Common myeloid progenitor, CD34-positive (primary cell): ENCODE data around the gene PLOD1.

Experiments
- CTCF ChIA-PET: fragments of 350-600 bp; sonication (Branson Sonifier 250); formaldehyde crosslinking; loops from one replicate; lab custom pipeline; 2021; ENCODE audit warnings: antibody characterized with exemption; lab: Charles Lee
- POLR2A ChIA-PET: fragments of 350-600 bp; sonication (Branson Sonifier 250); formaldehyde crosslinking; loops from one replicate; lab custom pipeline; 2021; ENCODE audit warnings: antibody characterized with exemption; lab: Charles Lee
- DNase-seq, 3 donors: peaks; one replicate each; pipeline versions ENCODE4 v3.0.0 to v3.0.0-alpha.2; 2013
- H3K27ac ChIP-seq, 2 experiments: 1 replicate in 1 of 2; 2 replicates in 1 of 2; pipeline ENCODE4 v1.7.0; 2013; ENCODE audit warnings: inconsistent platforms in 2 of 2, low read length in 2 of 2, mild to moderate bottlenecking in 2 of 2, low read depth in 1 of 2, moderate library complexity in 1 of 2; ENCODE audit not compliant: severe bottlenecking in 2 of 2, insufficient read depth in 1 of 2, poor library complexity in 1 of 2
- H3K27me3 ChIP-seq, 5 experiments: replicated peaks in 2 of 5; 1 replicate in 3 of 5; 2 replicates in 2 of 5; pipeline versions ENCODE4 v1.6.1 to v1.7.0; 2013; ENCODE audit warnings: low read length in 4 of 5, mild to moderate bottlenecking in 2 of 5, moderate library complexity in 2 of 5, inconsistent platforms in 1 of 5; ENCODE audit not compliant: insufficient read depth in 5 of 5, control insufficient read depth in 4 of 5
- H3K36me3 ChIP-seq, 4 experiments: 1 replicate in 2 of 4; 2 replicates in 2 of 4; pipeline versions ENCODE4 v1.6.1 to v1.7.0; 2013; ENCODE audit warnings: low read length in 3 of 4, control low read depth in 1 of 4, mild to moderate bottlenecking in 1 of 4; ENCODE audit not compliant: control insufficient read depth in 4 of 4, insufficient read depth in 4 of 4
- H3K4me1 ChIP-seq, 4 experiments: 1 replicate in 3 of 4; 2 replicates in 1 of 4; pipeline versions ENCODE4 v1.6.1 to v1.7.1; 2013; ENCODE audit warnings: low read length in 3 of 4, mild to moderate bottlenecking in 3 of 4, control low read depth in 1 of 4, inconsistent platforms in 1 of 4, moderate library complexity in 1 of 4; ENCODE audit not compliant: control insufficient read depth in 4 of 4, insufficient read depth in 4 of 4; ENCODE audit errors: control extremely low read depth in 1 of 4
- H3K4me3 ChIP-seq, 7 experiments: 1 replicate in 4 of 7; 2 replicates in 3 of 7; pipeline versions ENCODE4 v1.5.1 to v1.7.0; 2013; ENCODE audit warnings: mild to moderate bottlenecking in 7 of 7, low read length in 6 of 7, moderate library complexity in 6 of 7, inconsistent platforms in 2 of 7, low read depth in 2 of 7, control low read depth in 1 of 7; ENCODE audit not compliant: insufficient read depth in 4 of 7, control insufficient read depth in 1 of 7; ENCODE audit errors: extremely low read depth in 1 of 7
- H3K9me3 ChIP-seq, 5 experiments: 1 replicate in 4 of 5; 2 replicates in 1 of 5; pipeline versions ENCODE4 v1.6.1 to v1.7.1; 2013; ENCODE audit warnings: low read length in 4 of 5, mild to moderate bottlenecking in 2 of 5, inconsistent platforms in 1 of 5, low read depth in 1 of 5, moderate library complexity in 1 of 5; ENCODE audit not compliant: control insufficient read depth in 4 of 5, insufficient read depth in 2 of 5; ENCODE audit errors: control extremely low read depth in 1 of 5
- WGBS: methylation state at CpG from one replicate; pipeline ENCODE4 v1.1.5; 2013; ENCODE audit not compliant: insufficient coverage; 5-methylcytosine and 5-hydroxymethylcytosine counted together

PLOD1 gene

DNA sequence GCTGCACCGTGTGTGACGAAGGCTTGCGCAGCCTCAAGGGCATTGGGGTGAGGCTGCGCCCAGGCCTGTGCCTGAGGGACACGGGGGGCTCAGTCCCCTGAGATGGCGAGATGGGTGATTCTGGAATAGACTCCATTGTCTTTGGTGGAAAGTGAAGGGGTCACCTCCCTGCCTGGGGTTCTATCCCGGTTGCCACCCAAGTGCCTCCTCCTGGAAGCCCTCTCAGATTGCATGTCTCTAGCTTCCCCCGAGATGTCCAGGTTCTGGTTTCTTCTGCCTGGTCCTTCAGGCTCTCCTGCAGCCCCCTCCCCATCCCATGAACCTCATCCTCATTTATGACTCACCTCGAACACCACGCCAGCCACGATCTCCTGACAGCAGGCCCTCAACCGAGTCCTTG lies 23.4 kb downstream of the PLOD1 start:
- Histone ChIP-seq H3K36me3 (peaks cover 0 to 33% (median 10%) of the 10 kb centered on the region in 4 experiments), H3K27ac (no peak overlapping the region), H3K4me3 (no peak overlapping the region), H3K27me3 (no peaks in the 10 kb centered on the region), H3K4me1 (peaks cover 8 to 15% (median 10%) of the 10 kb centered on the region in 4 experiments), H3K9me3 (no peaks in the 10 kb centered on the region)
- no peak for DNase-seq
- WGBS = 94% methylated on average over 12 of the region's 12 CpGs
- POLR2A ChIA-PET = no interaction called here
- CTCF ChIA-PET = no interaction called here

DNA sequence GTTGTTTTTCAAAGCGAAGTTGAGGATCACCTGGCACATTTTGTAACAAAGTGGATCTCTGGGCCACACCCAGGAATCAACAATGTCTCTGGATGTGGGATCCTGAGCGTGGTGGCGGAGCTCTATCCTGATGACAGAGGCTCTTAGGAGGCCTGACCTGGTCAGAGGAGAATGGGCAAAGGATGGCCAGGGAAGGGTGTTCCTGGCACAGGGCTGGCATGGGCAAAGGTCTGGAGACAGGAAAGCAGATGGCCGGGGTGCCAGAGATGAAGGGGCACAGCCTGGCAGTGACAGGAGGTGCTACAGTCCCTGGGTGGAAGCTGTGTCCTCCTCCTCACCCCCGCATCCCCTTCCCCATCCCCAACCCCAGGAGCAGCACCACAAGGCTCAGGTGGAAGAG lies 25.8 kb downstream of the PLOD1 start:
- no peak overlapping the region for H3K27ac ChIP-seq
- peaks cover 8 to 15% (median 10%) of the 10 kb centered on the region in 4 experiments for H3K4me1 ChIP-seq
- CTCF ChIA-PET = no interaction called here
- no peak for DNase-seq
- WGBS = 96% methylated on average over 5 of the region's 5 CpGs
- no peaks in the 10 kb centered on the region for H3K9me3 ChIP-seq
- no peaks in the 10 kb centered on the region for H3K27me3 ChIP-seq
- H3K4me3 ChIP-seq = no peak overlapping the region
- POLR2A ChIA-PET = no interaction called here
- peaks cover 0 to 45% (median 19%) of the 10 kb centered on the region in 4 experiments for H3K36me3 ChIP-seq

DNA sequence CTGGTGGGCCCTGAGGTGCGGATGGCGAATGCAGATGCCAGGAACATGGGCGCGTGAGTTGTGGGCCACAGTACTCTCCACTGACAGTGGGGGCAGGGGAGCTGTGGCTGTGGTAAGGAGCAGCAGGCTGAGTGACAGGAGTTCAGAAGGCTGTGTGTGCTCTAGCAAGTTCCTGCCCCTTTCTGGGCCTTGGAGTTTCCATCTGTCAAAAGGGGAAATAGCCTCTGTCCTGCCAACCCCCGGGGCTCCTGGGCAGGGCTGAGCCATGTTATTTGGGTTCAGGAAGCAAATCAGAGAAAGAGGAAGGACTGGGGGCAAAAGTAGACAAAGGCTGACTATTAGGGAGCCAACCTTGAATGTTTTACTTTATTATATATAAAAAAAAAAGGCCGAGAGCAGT lies 26.2 kb downstream of the PLOD1 start:
- peak in 2 of 3 donors; percentile 41 to 52 for DNase-seq
- 78% methylated on average over 5 of the region's 6 CpGs for WGBS
- H3K4me3 ChIP-seq = no peak overlapping the region
- H3K36me3 ChIP-seq = peaks cover 0 to 47% (median 21%) of the 10 kb centered on the region in 4 experiments
- H3K27me3 ChIP-seq = no peaks in the 10 kb centered on the region
- ChIA-PET POLR2A (no interaction called here), CTCF (interaction anchor here (1.1 to 1.3 kb wide), 2 partner anchors 22 to 30 kb away, joined by 3 to 5 read pairs; no protein-coding TSS in a partner anchor)
- no peak overlapping the region for H3K27ac ChIP-seq
- peaks cover 8 to 15% (median 10%) of the 10 kb centered on the region in 4 experiments for H3K4me1 ChIP-seq
- H3K9me3 ChIP-seq = no peaks in the 10 kb centered on the region

DNA sequence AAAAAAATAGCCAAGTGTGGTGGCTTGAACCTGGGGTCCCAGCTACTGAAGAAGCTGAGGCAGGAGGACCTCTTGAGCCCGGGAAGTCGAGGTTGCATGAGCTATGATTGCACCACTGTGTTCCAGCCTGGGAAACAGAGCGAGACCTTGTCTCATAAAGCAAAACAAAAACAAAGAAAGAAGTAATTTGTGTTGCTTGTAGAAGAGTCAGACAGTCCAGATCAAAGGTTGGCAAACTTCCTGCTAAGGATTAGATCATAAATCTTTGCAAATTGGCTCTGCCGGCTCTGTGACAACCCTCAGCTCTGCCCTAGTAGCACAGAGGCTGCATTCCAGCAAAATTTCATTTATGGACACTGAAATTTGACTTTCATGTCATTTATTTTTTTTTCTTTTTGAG lies 26.7 kb downstream of the PLOD1 start:
- no peak overlapping the region for H3K27ac ChIP-seq
- H3K9me3 ChIP-seq = no peaks in the 10 kb centered on the region
- peak in 2 of 3 donors; percentile 27 to 39 for DNase-seq
- H3K36me3 ChIP-seq = peaks cover 2 to 52% (median 23%) of the 10 kb centered on the region in 4 experiments
- CTCF ChIA-PET = interaction anchor here (1.1 to 1.3 kb wide), 2 partner anchors 21 to 31 kb away, joined by 3 to 5 read pairs; no protein-coding TSS in a partner anchor
- WGBS = 43% methylated on average over 3 of the region's 4 CpGs
- peaks cover 8 to 15% (median 10%) of the 10 kb centered on the region in 4 experiments for H3K4me1 ChIP-seq
- POLR2A ChIA-PET = no interaction called here
- no peak overlapping the region for H3K4me3 ChIP-seq
- H3K27me3 ChIP-seq = no peaks in the 10 kb centered on the region

DNA sequence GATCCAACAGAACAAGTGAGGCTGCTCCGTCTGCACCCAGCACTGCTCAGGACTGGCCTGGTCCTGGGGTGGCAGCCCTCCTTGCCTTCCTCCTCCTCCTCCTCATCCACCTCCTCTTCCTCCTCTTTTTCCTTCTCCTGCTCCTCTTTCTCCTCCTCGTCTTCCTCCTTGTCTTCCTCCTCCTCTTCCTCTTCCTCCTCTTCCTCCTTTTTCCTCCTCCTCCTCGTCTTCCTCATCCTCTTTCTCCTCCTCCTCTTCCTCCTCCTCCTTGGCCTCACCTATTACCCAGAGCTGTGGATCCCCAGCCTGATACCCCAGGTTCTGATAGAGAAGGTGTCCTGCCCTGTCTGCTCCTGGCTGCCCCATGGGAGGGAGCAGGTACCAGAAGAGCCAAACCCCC lies 29.1 kb downstream of the PLOD1 start:
- CTCF ChIA-PET = interaction anchor here (0.9 kb wide), 1 partner anchor 17 kb away, joined by 3 read pairs; no protein-coding TSS in a partner anchor
- peaks cover 2 to 40% (median 18%) of the 10 kb centered on the region in 4 experiments for H3K36me3 ChIP-seq
- H3K9me3 ChIP-seq = no peaks in the 10 kb centered on the region
- no peak overlapping the region for H3K27ac ChIP-seq
- 94% methylated on average over 3 of the region's 3 CpGs for WGBS
- no peaks in the 10 kb centered on the region for H3K27me3 ChIP-seq
- POLR2A ChIA-PET = no interaction called here
- no peak for DNase-seq
- peaks cover 8 to 15% (median 10%) of the 10 kb centered on the region in 4 experiments for H3K4me1 ChIP-seq
- H3K4me3 ChIP-seq = no peak overlapping the region

DNA sequence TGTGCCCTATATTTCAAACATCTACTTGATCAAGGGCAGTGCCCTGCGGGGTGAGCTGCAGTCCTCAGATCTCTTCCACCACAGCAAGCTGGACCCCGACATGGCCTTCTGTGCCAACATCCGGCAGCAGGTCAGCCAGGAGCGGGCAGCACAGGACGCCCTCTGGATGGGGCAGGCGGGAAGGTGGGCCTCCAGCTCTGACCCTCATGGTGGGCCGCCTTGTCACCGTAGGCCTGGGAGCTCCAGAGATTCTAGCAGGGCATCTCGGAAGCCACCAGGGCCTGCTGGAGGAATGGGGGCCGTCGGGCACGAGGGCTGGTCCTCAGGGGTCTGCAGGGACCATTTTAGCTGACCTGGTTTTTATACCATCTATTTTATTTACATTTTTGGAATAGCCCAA lies 30.1 kb downstream of the PLOD1 start:
- CTCF ChIA-PET = no interaction called here
- POLR2A ChIA-PET = interaction anchor here (0.6 kb wide), 1 partner anchor 54 kb away, joined by 7 read pairs; no protein-coding TSS in a partner anchor
- no peaks in the 10 kb centered on the region for H3K9me3 ChIP-seq
- peaks cover 2 to 38% (median 17%) of the 10 kb centered on the region in 4 experiments for H3K36me3 ChIP-seq
- no peak overlapping the region for H3K27ac ChIP-seq
- peaks cover 8 to 15% (median 10%) of the 10 kb centered on the region in 4 experiments for H3K4me1 ChIP-seq
- no peak for DNase-seq
- 98% methylated on average over 12 of the region's 12 CpGs for WGBS
- H3K27me3 ChIP-seq = no peaks in the 10 kb centered on the region
- H3K4me3 ChIP-seq = no peak overlapping the region

DNA sequence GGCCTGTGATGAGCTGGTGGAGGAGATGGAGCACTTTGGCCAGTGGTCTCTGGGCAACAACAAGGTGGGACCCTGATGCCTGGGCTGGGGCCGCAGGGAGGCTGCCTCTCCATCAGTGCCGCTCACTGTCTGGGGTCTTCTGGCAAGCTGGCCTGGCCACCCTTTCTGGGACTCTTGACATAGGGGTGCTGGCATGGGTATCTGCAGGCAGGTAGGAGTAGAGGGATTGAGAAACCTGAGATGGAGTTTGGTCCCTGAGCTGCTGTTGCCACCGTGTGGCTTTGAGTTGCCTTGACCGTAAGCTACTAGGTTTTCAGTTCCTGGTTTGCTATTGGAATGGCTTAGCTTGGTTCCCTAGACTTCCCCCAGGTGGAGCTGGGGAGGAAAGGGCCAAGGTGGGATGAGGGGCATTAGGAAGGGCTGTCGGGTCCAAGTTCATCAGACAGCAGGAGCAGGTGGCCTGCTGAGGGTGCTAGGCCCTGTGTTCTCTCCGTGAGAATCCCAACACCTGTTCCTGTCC lies 32.6 kb downstream of the PLOD1 start:
- Histone ChIP-seq H3K27me3 (no peaks in the 10 kb centered on the region), H3K36me3 (peaks cover 2 to 35% (median 17%) of the 10 kb centered on the region in 4 experiments), H3K4me3 (no peak overlapping the region), H3K27ac (no peak overlapping the region), H3K9me3 (no peaks in the 10 kb centered on the region), H3K4me1 (no peaks in the 10 kb centered on the region)
- ChIA-PET CTCF (interaction anchor here (0.6 to 1.8 kb wide), 4 partner anchors 15 to 75 kb away, joined by 3 to 7 read pairs (median 4); no protein-coding TSS in a partner anchor), POLR2A (interaction anchor here (0.9 to 1.5 kb wide), 2 partner anchors 57 to 59 kb away, joined by 6 read pairs; no protein-coding TSS in a partner anchor)
- 92% methylated on average over 5 of the region's 6 CpGs for WGBS
- peak; percentile 21 to 56 (median 48) for DNase-seq
